ENCODE data around the gene RABEP2.

Gene RABEP2

DNA sequence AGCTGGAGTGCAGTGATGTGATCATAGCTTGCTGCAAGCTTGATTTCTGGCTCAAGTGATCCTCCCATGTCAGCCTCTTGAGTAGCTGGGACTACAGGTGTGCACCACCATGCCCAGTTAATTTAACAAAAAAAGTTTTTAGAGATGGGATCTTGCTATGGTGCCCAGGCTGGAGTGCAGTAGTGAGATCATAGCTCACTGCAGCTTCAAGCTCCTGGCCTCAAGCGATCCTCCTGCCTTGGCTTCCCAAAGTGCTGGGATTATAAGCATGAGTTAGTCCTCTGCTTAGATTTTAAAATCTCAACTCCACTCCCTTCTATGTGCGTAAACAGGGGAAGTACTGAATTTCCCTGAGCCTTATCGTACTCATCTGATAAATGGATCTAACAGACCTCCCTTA lies 6.3 kb downstream of the RABEP2 start:
- no peaks in the 10 kb centered on the region for H3K27me3 ChIP-seq (ENCODE audit: low read depth, low read length)
- H3K27ac ChIP-seq (ENCODE audit: low read length), result no peak overlapping the region
- peaks cover 13% of the 10 kb centered on the region for H3K36me3 ChIP-seq (replicated peaks; ENCODE audit: low read depth, low read length)

GRCh38 chr16:28917095-28917494 lies 7.9 kb downstream of the RABEP2 start:
- Histone ChIP-seq H3K9ac (ENCODE audit: low read length) (no peak overlapping the region), H3K9me3 (ENCODE audit: insufficient read depth, low read length) (no peaks in the 10 kb centered on the region), H3K27ac (ENCODE audit: low read length) (no peak overlapping the region), H4K20me1 (ENCODE audit: insufficient read depth, low read length) (no peaks in the 10 kb centered on the region), H3K79me2 (ENCODE audit: low read length) (no peaks in the 10 kb centered on the region), H2AFZ (ENCODE audit: low read depth, low read length) (no peak overlapping the region), H3K27me3 (ENCODE audit: low read depth, low read length) (no peaks in the 10 kb centered on the region), H3K36me3 (replicated peaks; ENCODE audit: low read depth, low read length) (peaks cover 8% of the 10 kb centered on the region), H3K4me3 (ENCODE audit: low read length) (no peak overlapping the region), H3K4me2 (ENCODE audit: low read length) (no peak overlapping the region), H3K4me1 (ENCODE audit: low read length) (peaks cover 9% of the 10 kb centered on the region)
- TF ChIP-seq EZH2phosphoT487 (IDR thresholded peaks at IDR 0.05; ENCODE audit: low read depth) (no peak), CTCF (IDR thresholded peaks at IDR 0.05; ENCODE audit: low read depth, low read length) (no peak)

More for the DNA sequence above, 6.3 kb downstream of the RABEP2 start:
- Histone ChIP-seq H3K79me2 (ENCODE audit: low read length) (no peaks in the 10 kb centered on the region), H4K20me1 (ENCODE audit: insufficient read depth, low read length) (no peaks in the 10 kb centered on the region), H3K4me3 (ENCODE audit: low read length) (no peak overlapping the region), H3K4me2 (ENCODE audit: low read length) (no peak overlapping the region), H2AFZ (ENCODE audit: low read depth, low read length) (no peak overlapping the region), H3K9ac (ENCODE audit: low read length) (no peak overlapping the region), H3K4me1 (ENCODE audit: low read length) (peaks cover 14% of the 10 kb centered on the region), H3K9me3 (ENCODE audit: insufficient read depth, low read length) (no peaks in the 10 kb centered on the region)
- TF ChIP-seq CTCF (IDR thresholded peaks at IDR 0.05; ENCODE audit: low read depth, low read length), result no peak

DNA sequence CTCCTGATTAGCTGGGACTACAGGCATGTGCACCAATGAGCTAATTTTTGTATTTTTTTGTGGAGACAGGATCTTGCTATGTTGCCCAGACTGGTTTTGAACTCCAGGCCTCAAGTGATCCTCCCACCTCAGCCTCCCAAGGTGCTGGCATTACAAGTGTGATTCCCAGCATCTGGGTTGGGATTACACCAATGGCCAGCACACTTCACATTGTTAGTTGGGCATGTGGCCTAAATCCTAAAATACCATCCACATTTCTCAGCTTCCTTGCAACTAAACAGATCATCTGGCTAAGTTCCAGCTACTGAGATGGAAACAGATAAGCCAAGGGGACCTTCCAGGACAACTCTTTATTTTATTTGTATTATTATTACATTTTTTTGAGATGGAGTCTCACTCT lies 9.9 kb downstream of the RABEP2 start:
- peaks cover 12% of the 10 kb centered on the region for H3K36me3 ChIP-seq (replicated peaks; ENCODE audit: low read depth, low read length)
- no peak overlapping the region for H3K4me3 ChIP-seq (ENCODE audit: low read length)
- H3K9me3 ChIP-seq (ENCODE audit: insufficient read depth, low read length), result no peaks in the 10 kb centered on the region
- no peaks in the 10 kb centered on the region for H4K20me1 ChIP-seq (ENCODE audit: insufficient read depth, low read length)
- no peak overlapping the region for H3K9ac ChIP-seq (ENCODE audit: low read length)
- H3K4me2 ChIP-seq (ENCODE audit: low read length), result no peak overlapping the region
- no peak overlapping the region for H3K27ac ChIP-seq (ENCODE audit: low read length)
- no peaks in the 10 kb centered on the region for H3K27me3 ChIP-seq (ENCODE audit: low read depth, low read length)
- H3K79me2 ChIP-seq (ENCODE audit: low read length), result no peaks in the 10 kb centered on the region
- peaks cover 16% of the 10 kb centered on the region for H3K4me1 ChIP-seq (ENCODE audit: low read length)
- no peak overlapping the region for H2AFZ ChIP-seq (ENCODE audit: low read depth, low read length)
- TF ChIP-seq CTCF (IDR thresholded peaks at IDR 0.05; ENCODE audit: low read depth, low read length) (no peak), EZH2phosphoT487 (IDR thresholded peaks at IDR 0.05; ENCODE audit: low read depth) (no peak)

GRCh38 chr16:28913946-28914724 lies 10.9 kb downstream of the RABEP2 start:
- H3K9ac ChIP-seq (ENCODE audit: low read length), result no peak overlapping the region
- H3K27ac ChIP-seq (ENCODE audit: low read length), result no peak overlapping the region
- no peak overlapping the region for H3K4me3 ChIP-seq (ENCODE audit: low read length)
- TF ChIP-seq EZH2phosphoT487 (IDR thresholded peaks at IDR 0.05; ENCODE audit: low read depth) (no peak), CTCF (IDR thresholded peaks at IDR 0.05; ENCODE audit: low read depth, low read length) (no peak)
- H3K4me2 ChIP-seq (ENCODE audit: low read length), result no peak overlapping the region
- H3K27me3 ChIP-seq (ENCODE audit: low read depth, low read length), result no peaks in the 10 kb centered on the region
- H4K20me1 ChIP-seq (ENCODE audit: insufficient read depth, low read length), result no peaks in the 10 kb centered on the region
- H3K4me1 ChIP-seq (ENCODE audit: low read length), result peaks cover 19% of the 10 kb centered on the region
- H3K36me3 ChIP-seq (replicated peaks; ENCODE audit: low read depth, low read length), result peaks cover 9% of the 10 kb centered on the region
- no peaks in the 10 kb centered on the region for H3K9me3 ChIP-seq (ENCODE audit: insufficient read depth, low read length)
- H3K79me2 ChIP-seq (ENCODE audit: low read length), result no peaks in the 10 kb centered on the region
- H2AFZ ChIP-seq (ENCODE audit: low read depth, low read length), result no peak overlapping the region

All from OCI-LY3 (cell line).